Central memory CD8-positive, alpha-beta T cell (primary cell): Measurements from ENCODE around the gene TMEM190.
"Not testable (repeated sequence)": the region's sequence is repeated elsewhere in the genome, so short reads cannot be mapped to it uniquely, and the experiment has no call there.

Source experiments
- ATAC-seq: fragments of 150-1000 bp; cut with Tn5 transposase; replicated peaks from 2 replicates; pipeline ENCODE4 v1.10.0; 2022; ENCODE audit warnings: mild to moderate bottlenecking, moderate FRiP score, moderate number of reproducible peaks; ENCODE audit not compliant: poor library complexity, severe bottlenecking; ENCODE audit errors: extremely low read depth
- DNase-seq, 2 donors: peaks; one replicate each; pipeline ENCODE4 v3.0.0; 2021; ENCODE audit warnings: low spot score in 2 of 2
- H3K27ac Mint-ChIP-seq: one replicate; pipeline ENCODE4 v1.8.0; 2022; ENCODE audit warnings: low read depth, mild to moderate bottlenecking, moderate library complexity, mixed read lengths
- H3K27me3 Mint-ChIP-seq: one replicate; pipeline ENCODE4 v1.8.0; 2022; ENCODE audit warnings: mixed read lengths
- H3K36me3 Mint-ChIP-seq: one replicate; pipeline ENCODE4 v1.8.0; 2022; ENCODE audit warnings: mild to moderate bottlenecking, moderate library complexity, mixed read lengths; ENCODE audit not compliant: insufficient read depth
- H3K4me1 Mint-ChIP-seq: one replicate; pipeline ENCODE4 v1.8.0; 2022; ENCODE audit warnings: mixed read lengths
- H3K4me3 Mint-ChIP-seq: one replicate; pipeline ENCODE4 v1.8.0; 2022; ENCODE audit warnings: mild to moderate bottlenecking, moderate library complexity, mixed read lengths
- H3K9me3 Mint-ChIP-seq: one replicate; pipeline ENCODE4 v1.8.0; 2022; ENCODE audit warnings: mixed read lengths

TMEM190 gene

DNA sequence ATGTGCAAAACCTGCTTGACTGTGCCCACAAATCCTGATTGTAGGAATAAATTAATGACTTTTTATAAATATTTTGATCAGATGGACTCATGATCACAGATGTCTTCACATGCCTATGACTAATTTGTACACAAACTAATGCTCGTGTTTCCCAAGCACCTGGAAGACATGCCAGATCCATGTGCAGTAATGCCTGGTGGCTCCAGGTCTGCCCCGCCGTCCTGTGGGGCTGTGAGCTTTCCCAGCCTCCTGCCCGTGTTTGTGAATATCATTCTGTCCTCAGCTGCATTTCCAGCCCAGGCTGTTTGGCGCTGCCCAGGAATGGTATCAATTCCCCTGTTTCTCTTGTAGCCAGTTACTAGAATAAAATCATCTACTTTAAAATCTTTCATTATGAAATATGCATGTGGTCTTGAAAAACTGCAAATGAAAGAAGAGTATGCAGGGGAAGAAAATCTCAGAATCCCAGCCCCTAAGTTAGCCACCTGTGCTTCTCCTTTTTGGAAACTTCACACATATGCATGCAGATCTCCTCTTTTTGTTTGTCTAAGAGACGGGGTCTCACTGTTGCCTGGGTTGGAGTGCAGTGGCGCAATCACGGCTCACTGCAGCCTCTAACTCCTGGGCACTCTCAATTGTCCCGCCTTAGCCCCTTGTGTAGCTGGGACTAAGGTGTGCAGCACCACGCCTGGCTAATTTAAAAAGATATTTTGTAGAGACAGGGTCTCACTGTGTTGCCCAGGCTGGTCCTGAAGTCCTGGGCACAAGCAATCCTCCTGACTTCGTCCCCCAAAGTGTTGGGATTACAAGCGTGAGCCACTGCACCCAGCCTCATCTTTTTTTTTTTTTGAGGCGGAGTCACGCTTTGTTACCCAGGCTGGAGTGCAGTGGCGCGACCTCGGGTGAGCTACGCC is 15.3 kb downstream of the TMEM190 start:
- Mint-ChIP-seq H3K9me3 (no peaks in the 10 kb centered on the region), H3K36me3 (peaks cover 35% of the 10 kb centered on the region), H3K27me3 (no peaks in the 10 kb centered on the region), H3K4me1 (peaks cover 46% of the 10 kb centered on the region), H3K4me3 (no peak overlapping the region), H3K27ac (no peak overlapping the region)
- ATAC-seq (no peak), DNase-seq (no peak)

DNA sequence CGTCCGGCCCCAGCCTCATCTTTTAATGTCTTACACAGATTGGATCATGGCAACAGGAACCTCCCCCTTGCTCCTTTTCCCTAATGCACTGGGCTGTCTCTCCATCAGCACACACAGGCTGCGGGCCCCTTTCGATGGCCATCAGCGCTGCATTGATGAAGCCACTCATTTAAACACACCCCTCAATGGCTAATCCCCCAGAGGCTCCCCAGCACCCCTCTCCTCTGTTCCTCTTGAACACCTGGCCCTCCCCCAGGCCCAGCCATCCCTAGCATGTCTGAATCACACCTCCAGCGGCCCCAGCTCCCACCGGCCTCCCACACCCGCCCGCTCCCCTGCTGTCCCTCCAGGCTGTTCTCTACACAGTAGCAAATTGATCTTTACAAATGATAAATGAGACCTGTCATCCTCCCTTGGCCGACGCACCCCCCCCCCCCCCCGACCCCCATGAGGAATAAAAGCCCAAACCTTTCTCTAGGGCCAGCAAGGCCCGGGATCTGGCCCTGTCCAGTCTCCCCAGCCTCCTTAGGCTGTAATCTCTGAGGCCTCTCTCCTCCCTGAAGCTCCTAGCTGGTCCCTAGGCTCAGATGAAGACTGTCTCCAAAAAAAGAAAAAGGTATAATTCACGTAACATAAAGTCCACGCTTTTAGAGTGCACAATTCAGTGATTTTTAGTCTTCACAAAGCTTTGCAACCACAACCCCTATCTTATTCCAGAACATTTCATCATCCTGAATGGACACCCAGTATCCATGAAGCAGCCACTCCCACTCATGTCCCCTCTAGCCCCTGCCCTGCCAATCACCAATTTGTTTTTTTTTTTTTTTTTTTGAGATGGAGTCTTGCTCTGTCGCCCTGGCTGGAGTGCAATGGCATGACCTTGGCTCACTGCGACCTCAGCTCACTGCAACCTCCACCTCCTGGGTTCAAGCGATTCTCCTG is 16.5 kb downstream of the TMEM190 start:
- DNase-seq = no peak
- Mint-ChIP-seq H3K4me1 (peaks cover 36% of the 10 kb centered on the region), H3K36me3 (peaks cover 25% of the 10 kb centered on the region), H3K9me3 (no peaks in the 10 kb centered on the region), H3K4me3 (no peak overlapping the region), H3K27me3 (no peaks in the 10 kb centered on the region), H3K27ac (peak overlapping the region; percentile 19)
- ATAC-seq = no peak

DNA sequence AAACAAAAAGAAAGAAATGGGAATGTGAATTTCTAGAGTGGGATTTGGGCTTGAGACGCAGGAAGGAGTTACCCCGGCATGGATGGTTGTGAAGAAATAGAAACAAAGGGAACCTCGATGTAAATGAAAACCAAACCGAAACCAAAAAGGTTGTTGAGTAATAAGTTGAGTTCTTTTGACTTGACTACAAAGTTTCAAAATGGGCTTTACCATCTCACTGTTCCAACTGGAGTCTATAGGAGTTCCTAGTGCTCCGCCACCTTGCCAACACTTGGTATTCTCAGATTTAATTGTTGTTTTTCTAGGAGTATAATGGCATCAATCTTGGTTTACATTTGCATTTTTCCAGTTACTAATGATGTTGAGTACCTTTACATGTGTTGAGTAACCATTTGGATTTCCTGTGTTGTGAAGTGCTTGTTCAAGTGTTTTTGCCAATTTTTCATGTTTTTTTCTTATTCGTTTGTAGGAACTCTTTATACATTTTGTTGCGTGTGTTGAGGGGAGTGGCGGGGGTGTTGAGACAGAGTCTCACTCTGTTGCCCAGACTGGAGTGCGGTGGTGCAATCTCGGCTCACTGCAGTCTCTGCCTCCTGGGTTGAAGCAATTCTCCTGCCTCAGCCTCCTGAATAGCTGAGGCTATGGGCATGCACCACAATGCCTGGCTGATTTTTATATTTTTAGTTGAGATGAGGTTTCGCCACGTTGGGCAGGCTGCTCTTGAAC is 21.7 kb downstream of the TMEM190 start:
- ATAC-seq (no peak), DNase-seq (no peak)
- peaks cover 26% of the 10 kb centered on the region for H3K36me3 Mint-ChIP-seq
- H3K27ac Mint-ChIP-seq = peak overlapping the region; percentile 55
- peak overlapping the region; percentile 16 for H3K4me3 Mint-ChIP-seq
- no peaks in the 10 kb centered on the region for H3K9me3 Mint-ChIP-seq
- H3K4me1 Mint-ChIP-seq = peaks cover 14% of the 10 kb centered on the region
- H3K27me3 Mint-ChIP-seq = no peaks in the 10 kb centered on the region

DNA sequence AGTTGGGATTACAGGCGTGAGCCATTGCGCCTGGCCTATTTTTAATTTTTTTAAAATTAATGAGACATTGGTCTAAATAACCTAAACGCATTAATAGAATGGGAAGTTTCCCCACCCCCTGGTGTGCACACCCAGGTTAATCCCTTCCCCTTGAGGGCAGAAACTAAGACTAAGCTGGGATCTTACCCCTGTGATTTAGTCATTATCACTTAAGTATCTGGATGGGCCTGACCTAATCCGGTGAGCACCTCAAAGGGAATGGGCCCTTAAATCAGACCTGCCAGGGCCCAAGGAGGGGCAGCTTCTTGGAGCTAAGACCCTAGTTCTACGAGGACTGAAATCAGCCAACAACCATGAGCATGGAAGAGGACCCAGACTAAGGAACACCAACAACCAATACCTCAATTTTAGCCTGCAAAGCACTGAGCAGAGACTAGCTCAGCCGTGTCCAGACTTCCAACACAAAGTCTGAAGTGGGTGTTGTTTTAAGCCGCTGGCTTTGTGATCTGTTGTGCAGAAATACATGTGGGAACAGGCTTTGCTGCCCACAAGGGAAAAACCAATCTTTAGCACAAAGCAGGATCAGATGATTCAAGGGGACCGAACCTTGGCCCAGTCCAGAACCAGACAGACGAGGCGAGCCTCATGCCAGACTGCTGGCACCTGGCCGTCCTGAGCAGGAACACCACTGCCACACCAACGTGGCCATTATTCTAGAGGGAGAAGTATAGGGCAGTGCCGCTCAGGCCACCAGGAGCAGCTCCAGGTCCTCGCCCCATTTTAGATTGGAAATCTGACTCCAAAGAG is 23.9 kb downstream of the TMEM190 start:
- ATAC-seq = no peak
- Mint-ChIP-seq H3K4me1 (peaks cover 15% of the 10 kb centered on the region), H3K4me3 (no peak overlapping the region), H3K9me3 (no peaks in the 10 kb centered on the region), H3K36me3 (peaks cover 39% of the 10 kb centered on the region), H3K27me3 (no peaks in the 10 kb centered on the region), H3K27ac (no peak overlapping the region)
- no peak for DNase-seq

DNA sequence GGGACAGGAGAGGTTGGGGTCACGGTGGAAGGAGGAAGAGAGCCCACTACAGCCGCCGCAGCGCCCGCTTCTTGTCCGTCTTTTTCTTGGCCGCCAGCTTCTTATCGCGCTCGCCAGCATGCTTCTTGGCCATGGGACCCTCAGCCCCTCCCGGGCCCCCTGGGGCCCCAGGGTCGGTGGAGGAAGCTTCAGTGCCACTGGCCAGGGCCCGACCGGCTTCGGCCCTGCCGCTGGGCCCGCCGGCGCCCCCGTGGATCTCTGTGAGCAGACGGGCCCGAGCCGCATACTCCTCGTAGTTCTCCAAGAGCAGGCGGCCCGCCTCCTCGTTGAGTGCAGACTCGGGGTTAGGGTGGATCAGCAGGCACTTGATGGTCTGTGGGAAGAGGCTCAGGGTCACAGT is 24.8 kb downstream of the TMEM190 start:
- H3K27me3 Mint-ChIP-seq, H3K9me3 Mint-ChIP-seq, DNase-seq, ATAC-seq, H3K4me3 Mint-ChIP-seq, H3K27ac Mint-ChIP-seq: not testable (repeated sequence)
- peaks cover 44% of the 10 kb centered on the region for H3K36me3 Mint-ChIP-seq
- peaks cover 24% of the 10 kb centered on the region for H3K4me1 Mint-ChIP-seq

DNA sequence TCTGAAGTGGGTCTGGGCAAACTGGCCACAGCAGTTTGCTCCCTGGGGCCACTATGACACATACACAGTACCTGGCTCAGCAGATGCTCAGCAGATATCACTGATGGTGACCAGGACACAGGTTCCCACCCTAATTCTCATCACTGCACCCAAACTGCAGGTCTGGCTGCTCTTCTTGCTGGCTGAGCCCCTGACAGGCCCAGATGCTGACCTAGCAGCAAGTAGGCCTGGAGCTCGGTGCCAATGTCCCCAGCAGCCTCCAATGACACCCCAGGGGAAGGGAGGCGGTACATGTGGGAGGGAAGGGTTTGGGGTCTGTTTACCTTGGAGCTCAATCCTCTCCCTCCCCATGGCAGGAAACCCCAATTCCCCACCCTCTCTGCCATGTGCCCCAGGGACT is 25.9 kb downstream of the TMEM190 start:
- Mint-ChIP-seq H3K27ac (no peak overlapping the region), H3K9me3 (no peaks in the 10 kb centered on the region), H3K27me3 (no peaks in the 10 kb centered on the region), H3K4me1 (peaks cover 35% of the 10 kb centered on the region), H3K4me3 (no peak overlapping the region), H3K36me3 (peaks cover 50% of the 10 kb centered on the region)
- ATAC-seq = no peak
- no peak for DNase-seq

DNA sequence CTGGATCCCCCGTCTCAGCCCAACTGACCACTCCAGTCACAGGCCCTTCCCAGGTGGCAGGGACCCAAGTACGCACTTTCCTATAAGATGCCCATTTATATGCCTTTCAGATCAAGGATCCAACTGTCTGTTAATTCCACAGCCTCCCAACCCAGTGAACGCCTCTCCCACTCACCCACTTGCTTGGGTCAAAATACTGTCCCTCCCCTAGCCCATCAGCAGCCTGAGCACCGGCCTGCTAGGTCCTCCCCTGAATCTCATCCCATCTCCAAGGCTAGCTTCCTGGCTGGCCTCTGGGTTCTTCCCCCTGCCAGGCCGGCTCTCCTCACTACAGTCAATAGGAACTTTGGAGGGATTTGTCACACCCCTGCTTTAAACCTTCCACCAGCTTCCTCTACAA is 29.0 kb downstream of the TMEM190 start:
- no peaks in the 10 kb centered on the region for H3K27me3 Mint-ChIP-seq
- peak overlapping the region; percentile 96 for H3K27ac Mint-ChIP-seq
- ATAC-seq = no peak
- H3K4me1 Mint-ChIP-seq = peaks cover 26% of the 10 kb centered on the region
- H3K4me3 Mint-ChIP-seq = peak overlapping the region; percentile 82
- no peaks in the 10 kb centered on the region for H3K9me3 Mint-ChIP-seq
- peaks cover 50% of the 10 kb centered on the region for H3K36me3 Mint-ChIP-seq
- no peak for DNase-seq

DNA sequence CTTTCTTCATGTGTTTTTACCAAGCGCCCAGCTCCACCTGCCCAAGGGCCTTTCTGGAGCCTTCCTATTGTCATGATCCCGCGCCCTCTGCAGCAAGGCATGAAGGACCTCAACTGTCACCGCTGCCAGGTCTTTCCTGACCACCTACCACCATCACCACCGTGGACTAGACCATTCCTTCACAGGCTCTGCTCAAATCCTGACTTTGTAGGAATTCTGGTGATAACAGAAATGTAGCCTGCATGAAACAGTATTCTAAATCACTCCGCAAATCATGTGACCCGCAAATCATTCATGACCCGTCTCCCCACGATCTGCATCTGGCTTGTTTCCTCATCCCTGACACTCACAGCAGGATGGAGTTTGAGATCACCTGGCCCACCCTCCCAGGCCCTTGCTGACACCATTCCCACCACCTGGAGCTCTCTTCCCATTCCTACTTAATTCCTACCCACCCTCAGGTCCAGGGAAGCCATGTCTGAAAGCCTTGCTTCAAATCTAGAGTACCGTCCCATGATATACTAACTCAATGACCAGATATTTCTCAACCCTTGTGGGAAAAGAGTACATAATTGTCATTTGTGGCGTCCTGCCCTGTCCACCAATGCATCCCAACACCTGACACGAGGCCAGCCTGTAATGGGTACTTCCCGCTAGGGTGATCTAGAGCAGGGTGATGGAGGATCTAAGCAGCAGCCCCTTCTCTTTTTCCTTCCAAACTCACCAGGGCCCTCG is 29.6 kb downstream of the TMEM190 start:
- H3K9me3 Mint-ChIP-seq = no peaks in the 10 kb centered on the region
- DNase-seq (no peak), ATAC-seq (no peak)
- H3K27ac Mint-ChIP-seq = peak overlapping the region; percentile 96
- H3K27me3 Mint-ChIP-seq = no peaks in the 10 kb centered on the region
- peaks cover 48% of the 10 kb centered on the region for H3K36me3 Mint-ChIP-seq
- H3K4me3 Mint-ChIP-seq = peak overlapping the region; percentile 82
- peaks cover 26% of the 10 kb centered on the region for H3K4me1 Mint-ChIP-seq

DNA sequence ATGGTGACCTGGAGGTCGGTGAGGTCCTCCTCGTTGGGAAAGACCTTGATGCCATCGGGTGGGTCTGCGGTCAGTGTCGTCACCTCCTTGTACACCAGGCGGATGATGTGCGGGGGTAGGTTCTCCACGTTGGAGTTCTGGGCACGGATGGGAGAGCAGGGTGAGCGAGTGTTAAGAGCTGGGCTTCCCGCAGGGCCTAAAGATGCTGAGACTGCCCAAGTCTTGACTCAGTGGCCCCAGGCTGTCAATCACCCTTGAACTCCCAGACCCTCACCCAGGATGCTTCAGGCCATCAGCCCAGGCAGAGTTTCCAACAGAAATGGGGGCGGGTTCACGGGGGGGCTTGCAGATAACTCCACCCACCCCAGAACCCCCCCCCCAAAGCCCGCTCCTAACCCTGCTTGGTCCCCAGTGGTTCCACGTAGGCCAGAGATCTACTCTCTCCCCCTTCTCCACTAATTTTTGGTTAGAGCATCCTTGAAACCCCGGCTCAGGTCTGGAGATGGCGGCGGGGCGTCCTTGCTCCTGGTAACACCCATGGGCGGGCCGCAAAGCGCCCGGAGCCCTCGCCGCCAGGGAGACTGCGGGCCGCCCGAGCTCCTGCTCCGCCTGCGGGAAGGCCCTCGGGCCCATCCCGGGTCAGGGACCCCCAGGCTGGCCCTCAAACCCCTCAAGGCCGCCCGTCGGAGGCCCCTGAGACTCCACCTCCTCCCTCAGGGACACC is 30.4 kb downstream of the TMEM190 start:
- no peaks in the 10 kb centered on the region for H3K27me3 Mint-ChIP-seq
- DNase-seq (peak in 1 of 2 donors; percentile 26), ATAC-seq (no peak)
- peaks cover 26% of the 10 kb centered on the region for H3K4me1 Mint-ChIP-seq
- H3K27ac Mint-ChIP-seq = peak overlapping the region; percentile 96
- H3K36me3 Mint-ChIP-seq = peaks cover 43% of the 10 kb centered on the region
- no peaks in the 10 kb centered on the region for H3K9me3 Mint-ChIP-seq
- peak overlapping the region; percentile 82 for H3K4me3 Mint-ChIP-seq

DNA sequence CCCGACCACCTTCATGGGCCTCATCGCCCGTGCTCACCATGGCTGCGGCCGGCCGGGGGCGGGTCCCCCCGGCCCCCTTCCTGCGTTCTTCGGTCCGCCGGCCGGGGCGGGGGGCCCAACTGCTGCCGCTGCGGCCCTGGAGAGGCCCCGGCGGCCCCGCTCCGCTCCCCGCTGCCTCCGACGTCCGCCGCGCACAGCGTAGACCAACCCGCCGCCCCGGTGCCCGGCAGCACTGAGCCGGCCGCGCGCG is 30.8 kb downstream of the TMEM190 start, which contains the start of gene UBE2S:
Gene UBE2S, minus strand, starts transcription at position 239 of the 250 bp plus-strand sequence. Its CDS starts 199 bp downstream, at position 40.
- Mint-ChIP-seq H3K4me3 (peak within 1 kb of the TSS; percentile 82), H3K36me3 (peaks cover 38% of the 10 kb centered on the region), H3K4me1 (peaks cover 26% of the 10 kb centered on the region), H3K27ac (peak within 1 kb of the TSS; percentile 96)
- ATAC-seq, H3K27me3 Mint-ChIP-seq, H3K9me3 Mint-ChIP-seq, DNase-seq: not testable (repeated sequence)
